GM21528 (cell line): ENCODE data around the gene HRC.
"Not testable (repeated sequence)": the region's sequence is repeated elsewhere in the genome, so short reads cannot be mapped to it uniquely, and the experiment has no call there.

Source experiments
- ATAC-seq: cut with Tn5 transposase; IDR thresholded peaks from one replicate; pipeline ENCODE4 v1.9.1; 2021; ENCODE audit warnings: mild to moderate bottlenecking, moderate library complexity; ENCODE audit not compliant: unreplicated experiment, low FRiP score

Gene HRC

DNA sequence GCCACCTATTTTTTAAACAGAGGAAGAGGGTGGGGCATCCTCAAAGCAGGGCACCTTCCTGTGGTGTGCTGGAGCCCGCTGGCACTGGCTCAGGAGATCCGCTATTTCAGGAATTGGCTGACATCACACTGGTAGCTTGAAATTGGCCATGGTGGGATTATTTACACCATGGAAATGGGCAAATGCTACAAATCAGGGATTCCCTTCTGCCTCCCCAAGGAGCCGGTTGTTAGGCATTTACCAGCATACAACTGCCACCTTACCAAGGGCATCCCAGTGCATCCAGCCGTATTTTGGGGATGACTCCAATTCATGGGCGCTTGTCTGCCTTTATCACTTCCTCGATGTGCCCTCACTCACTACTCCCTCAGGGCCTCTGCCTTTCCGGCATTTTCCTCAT, 14.2 kb downstream of the HRC start:
- ATAC-seq = no peak

- no peak for ATAC-seq
These were observed 18.4 kb downstream of the HRC start for GRCh38 chr19:49136771-49137171.

DNA sequence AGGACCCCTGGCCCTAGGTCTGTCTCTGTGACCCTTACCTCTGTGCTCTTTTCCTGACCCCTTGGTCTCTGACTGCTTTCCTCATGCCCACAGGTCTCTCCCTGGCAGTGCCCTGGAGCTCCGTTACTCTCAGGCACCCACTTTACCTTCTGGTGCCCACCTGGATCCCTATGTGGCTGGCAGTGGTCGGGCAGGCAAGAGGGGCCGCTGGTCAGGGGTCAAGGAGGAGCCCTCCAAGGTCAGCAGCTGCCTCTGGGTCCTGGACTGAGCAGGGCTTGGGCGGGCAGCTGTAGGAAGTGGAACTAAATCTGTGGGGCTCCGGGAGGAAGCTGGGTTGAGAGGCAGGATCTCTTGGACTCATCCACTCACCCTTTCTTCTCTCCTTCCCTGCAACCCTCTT, 19.5 kb downstream of the HRC start:
- ATAC-seq = no peak

- no peak for ATAC-seq
These were observed 21.4 kb downstream of the HRC start for GRCh38 chr19:49133621-49134454.

DNA sequence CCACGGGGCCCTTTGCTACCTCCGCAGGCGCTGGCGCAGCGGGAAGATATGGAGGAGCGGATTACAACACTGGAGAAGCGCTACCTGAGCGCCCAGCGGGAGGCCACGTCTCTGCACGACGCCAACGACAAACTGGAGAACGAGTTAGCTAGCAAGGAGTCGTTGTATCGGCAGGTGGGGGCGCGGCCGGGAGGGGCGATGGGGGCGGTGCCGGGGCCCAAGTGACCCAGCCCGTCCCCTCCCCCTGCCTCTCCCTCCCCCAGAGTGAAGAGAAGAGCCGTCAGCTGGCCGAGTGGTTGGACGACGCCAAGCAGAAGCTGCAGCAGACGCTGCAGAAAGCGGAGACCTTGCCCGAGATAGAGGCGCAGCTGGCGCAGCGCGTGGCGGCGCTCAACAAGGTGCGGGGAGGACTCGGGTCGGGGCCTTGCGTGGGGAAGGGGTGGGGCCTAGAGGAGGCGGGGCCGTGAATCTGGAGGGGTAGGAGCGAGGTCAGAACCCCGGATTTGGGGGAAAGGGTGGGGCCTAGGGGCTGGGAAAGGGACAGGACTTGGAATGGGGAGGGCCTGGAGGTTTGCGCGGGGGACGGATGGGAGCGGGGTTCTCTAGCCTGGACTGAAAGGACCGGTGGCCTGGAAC, 22.1 kb downstream of the HRC start:
- no peak for ATAC-seq

GRCh38 chr19:49130325-49130724, 24.9 kb downstream of the HRC start:
- no peak for ATAC-seq

DNA sequence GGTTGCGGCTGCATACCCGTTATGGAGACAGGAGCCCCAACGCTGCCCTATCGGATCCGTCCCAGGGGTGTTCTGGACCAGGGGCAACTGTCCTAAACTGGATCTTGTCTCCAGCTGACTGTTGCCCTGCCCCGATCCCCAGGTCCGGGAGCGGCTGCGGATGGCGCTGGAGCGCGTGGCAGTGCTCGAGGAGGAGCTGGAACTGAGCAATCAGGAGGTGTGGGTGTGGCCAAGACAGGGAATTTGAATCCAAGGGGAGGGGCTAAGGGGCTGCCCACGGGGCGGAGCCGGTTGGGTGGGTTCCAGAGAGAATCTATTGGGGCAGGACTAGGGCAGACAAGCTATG, 26.0 kb downstream of the HRC start:
- ATAC-seq = no peak

- no peak for ATAC-seq
These were observed 26.5 kb downstream of the HRC start for GRCh38 chr19:49128545-49129237.

DNA sequence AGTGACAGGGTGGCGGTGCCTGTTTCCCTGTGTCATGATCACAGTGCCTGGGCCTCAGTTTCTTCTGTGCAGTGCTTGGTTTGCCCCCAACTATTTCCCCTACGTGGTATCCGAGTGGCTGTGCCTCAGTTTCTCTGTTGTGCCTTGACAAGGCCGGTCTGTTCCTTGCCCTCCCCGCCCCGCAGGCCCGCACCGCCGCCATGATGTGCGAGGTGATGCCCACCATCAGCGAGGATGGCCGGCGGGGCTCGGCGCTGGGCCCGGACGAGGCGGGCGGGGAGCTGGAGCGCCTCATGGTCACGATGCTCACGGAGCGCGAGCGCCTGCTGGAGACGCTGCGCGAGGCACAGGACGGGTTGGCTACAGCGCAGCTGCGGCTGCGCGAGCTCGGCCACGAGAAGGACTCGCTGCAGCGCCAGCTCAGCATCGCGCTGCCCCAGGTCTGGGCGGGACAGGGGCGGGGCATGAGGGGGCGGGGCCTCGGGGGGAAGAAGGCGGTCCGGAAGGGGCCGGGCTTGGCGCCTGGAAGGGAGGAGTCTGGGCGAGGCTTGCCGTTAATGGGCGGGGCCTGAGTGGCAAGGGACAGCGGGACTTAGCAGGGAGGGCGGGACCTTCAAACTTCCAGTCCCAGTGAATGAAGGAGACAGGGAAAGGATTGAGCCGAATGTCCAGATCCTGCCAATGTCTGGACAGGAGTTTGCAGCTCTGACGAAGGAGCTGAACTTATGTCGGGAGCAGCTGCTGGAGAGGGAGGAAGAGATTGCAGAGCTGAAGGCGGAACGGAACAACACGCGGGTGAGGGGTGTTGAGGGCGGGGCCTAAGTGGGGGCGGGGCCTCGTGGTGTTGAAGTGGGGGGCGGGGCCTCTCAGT, 27.3 kb downstream of the HRC start:
- peak; percentile 64 for ATAC-seq

DNA sequence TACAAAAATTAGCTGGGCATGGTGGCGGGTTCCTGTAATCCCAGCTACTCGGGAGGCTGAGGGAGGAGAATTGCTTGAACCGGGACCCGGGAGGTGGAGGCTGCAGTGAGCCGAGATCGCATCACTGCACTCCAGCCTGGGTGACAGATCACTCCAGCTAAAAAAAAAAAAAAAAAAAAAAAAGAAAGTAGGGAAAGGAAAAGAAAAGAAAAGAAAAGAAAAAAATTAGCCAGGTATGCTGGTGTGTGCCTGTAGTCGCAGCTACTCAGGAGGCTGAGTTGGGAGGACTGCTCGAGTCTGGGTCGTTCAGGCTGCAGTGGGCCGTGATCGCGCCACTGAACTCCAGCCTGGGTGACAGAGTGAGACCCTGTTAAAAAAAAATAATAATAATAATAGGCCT, 28.0 kb downstream of the HRC start:
- ATAC-seq = not testable (repeated sequence)

DNA sequence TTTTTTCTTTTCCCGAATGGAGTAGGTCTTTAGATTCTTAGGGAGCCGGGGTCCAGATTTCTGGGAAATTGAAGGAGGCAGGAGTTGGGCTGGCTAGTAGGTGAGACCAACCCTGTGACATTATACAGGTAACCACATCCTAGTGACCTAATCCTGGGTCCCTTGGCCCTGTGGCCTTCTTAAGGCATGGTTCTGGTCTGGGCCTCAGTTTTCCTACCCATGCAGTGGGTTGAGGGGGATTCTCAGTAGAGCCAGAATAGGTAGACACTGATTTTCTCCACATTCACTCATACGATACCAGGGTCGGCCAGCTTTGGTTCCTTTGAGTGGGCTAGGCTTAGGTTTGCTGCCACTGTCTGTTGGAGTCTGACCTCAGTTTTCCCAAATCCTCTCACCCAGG, 28.6 kb downstream of the HRC start:
- ATAC-seq = no peak

- no peak for ATAC-seq
These were observed 30.0 kb downstream of the HRC start for GRCh38 chr19:49125025-49125731.

DNA sequence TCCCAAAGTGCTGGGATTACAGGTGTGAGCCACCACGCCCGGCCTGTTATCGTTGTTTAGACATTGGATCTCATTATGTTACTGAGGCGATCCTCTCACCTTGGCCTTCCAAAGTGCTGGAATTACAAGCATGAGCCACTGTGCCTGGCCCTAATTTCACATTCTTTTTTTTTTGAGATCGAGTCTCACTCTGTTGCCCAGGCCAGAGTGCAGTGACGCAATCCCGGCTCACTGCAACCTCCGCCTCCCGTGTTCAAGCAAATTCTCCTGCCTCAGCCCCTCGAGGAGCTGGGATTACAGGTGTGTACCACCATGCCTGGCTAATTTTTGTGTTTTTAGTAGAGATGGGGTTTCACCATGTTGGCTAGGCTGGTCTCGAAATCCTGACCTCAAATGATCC, 31.9 kb downstream of the HRC start:
- ATAC-seq = not testable (repeated sequence)

GRCh38 chr19:49121841-49122240, 33.4 kb downstream of the HRC start:
- not testable (repeated sequence) for ATAC-seq

DNA sequence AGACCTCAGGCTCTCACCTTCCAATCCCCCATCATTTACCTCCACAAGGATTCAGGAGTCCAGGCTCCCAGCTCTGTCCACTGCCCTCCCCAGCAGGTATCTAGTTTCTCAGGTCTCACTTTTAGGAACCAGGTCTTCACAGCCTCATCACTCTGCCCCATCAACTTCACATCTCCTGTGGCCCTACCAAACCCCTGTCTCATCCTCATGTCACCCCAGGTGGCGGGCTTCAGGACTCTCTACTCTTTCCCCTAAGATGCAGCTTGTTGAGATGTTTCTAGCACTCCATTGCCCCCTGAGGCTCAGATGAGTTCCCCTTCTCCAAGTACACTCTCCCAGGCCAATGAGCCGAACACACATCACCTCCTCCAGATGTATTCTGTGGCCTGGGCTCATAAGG, 34.3 kb downstream of the HRC start:
- no peak for ATAC-seq

- no peak for ATAC-seq
These were observed 34.9 kb downstream of the HRC start for GRCh38 chr19:49120325-49120683.

DNA sequence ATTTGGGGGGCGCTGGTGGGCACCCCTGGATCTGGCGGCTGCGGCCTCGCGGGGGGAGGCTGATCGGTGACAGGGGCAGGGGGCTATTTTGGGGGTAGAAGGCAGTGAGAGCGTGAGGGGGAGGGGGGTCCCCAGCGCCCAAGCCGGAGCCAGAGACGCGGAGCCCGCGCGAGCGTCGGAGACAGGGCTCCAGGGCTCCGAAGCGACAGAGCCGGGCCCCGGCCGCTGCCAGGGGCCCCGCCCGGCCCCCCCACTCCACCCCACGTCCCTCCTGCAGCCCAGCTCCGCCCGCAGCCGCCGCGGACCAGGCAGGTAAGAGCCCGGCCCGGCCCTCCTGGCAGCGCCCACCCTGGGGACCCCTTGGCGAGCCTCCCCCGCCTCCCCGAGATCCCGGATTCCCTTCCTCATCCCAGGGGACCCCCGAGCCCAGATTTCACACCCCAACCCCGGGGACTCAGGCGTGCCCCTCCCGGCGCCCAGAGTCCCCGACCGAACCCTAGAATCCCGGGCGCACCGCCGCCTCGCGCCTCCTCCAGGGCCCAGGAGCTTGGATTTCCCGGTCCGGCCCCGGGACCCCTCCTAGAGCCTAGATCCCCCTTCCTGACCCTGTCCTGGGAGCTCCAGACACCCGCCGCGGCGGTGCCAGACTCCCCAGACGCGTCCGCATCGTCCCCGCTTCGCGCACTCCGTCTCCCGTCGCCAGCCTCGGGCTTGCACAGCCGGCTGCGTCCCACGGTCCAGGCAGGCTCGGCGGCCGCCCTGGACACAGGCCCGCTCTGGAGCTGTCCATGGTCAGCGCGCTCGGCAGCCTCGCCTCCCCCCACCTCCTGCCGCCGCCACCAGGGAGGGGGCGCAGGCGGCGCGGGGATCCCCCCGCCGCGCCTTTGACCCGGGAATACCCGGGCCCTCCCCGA, 35.5 kb downstream of the HRC start, which contains the start of gene PPFIA3:
Gene PPFIA3, plus strand, starts transcription at position 134 of the 914 bp plus-strand sequence. CDS start 8,330 bp downstream, outside the sequence.
- no peak for ATAC-seq

GRCh38 chr19:49118565-49119410, 36.4 kb downstream of the HRC start, which contains the start of gene C19orf73:
TSS of gene C19orf73 (minus strand) at chr19:49119143. CDS start at chr19:49119022, 121 bp downstream.
- peak; percentile 64 for ATAC-seq
